Measurements from ENCODE around the gene DCAKD. TPM values are rescaled to one million over a fixed set of nuclear protein-coding genes. Genes with fewer than 3 reads are reported as not detected.

The DCAKD gene
- total RNA-seq, 1 experiment from 2014 or later: 31.9 TPM

- no peak for TF ChIP-seq ZNF274 (IDR thresholded peaks at IDR 0.05; ENCODE audit: low read depth, low read length)
Measured at GRCh38 chr17:45051060-45051719, at the start of gene DCAKD (continued).

- Histone ChIP-seq H3K36me3 (ENCODE audit: control insufficient read depth in 1 of 2, insufficient read depth in 2 of 2, low read length in 2 of 2) (peaks cover 45 to 62% of the 10 kb centered on the region in 2 experiments), H3K4me3 (replicated peaks in 1 of 2; ENCODE audit: low read depth in 1 of 2, low read length in 2 of 2) (no peak overlapping the region), H3K27ac (ENCODE audit: low read depth, low read length) (peak overlapping the region; percentile 19; the same call in 1 of the 2 replicates), H3K27me3 (ENCODE audit: insufficient read depth, low read length) (no peaks in the 10 kb centered on the region), H3K79me2 (ENCODE audit: insufficient read depth, low read length) (peaks cover 7% of the 10 kb centered on the region; the same call in 1 of the 2 replicates), H3K4me2 (ENCODE audit: low read length) (no peak overlapping the region), H3K9ac (ENCODE audit: low read length) (no peak overlapping the region), H4K20me1 (ENCODE audit: insufficient read depth) (no peaks in the 10 kb centered on the region), H3K9me3 (ENCODE audit: control insufficient read depth in 1 of 2, insufficient read depth in 1 of 2, low read depth in 1 of 2, low read length in 2 of 2) (no peaks in the 10 kb centered on the region), H2AFZ (ENCODE audit: low read depth, low read length, poor library complexity, severe bottlenecking) (no peak overlapping the region), H3K4me1 (ENCODE audit: control insufficient read depth in 1 of 2, insufficient read depth in 2 of 2, low read length in 2 of 2) (peaks cover 0 to 3% of the 10 kb centered on the region in 2 experiments; a peak in 1 of 4 replicates), H3K9me2 (ENCODE audit: insufficient read depth) (no peaks in the 10 kb centered on the region)
- no peak for TF ChIP-seq TCF7L2 (IDR thresholded peaks at IDR 0.05; ENCODE audit: borderline replicate concordance, extremely low read depth, insufficient read depth, insufficient read length)
- no peak for TF ChIP-seq ZFX (IDR thresholded peaks at IDR 0.05)
- TF ChIP-seq RAD21 (IDR thresholded peaks at IDR 0.05; ENCODE audit: low read depth): peak; percentile 72
- TF ChIP-seq EZH2 (IDR thresholded peaks at IDR 0.05): no peak
- TF ChIP-seq ZNF274 (IDR thresholded peaks at IDR 0.05; ENCODE audit: low read depth, low read length): no peak
- peak; percentile 73 to 94 (median 92) for TF ChIP-seq CTCF (IDR thresholded peaks at IDR 0.05 in 2 of 3, conservative IDR thresholded peaks at IDR 0.05 in 1 of 3; ENCODE audit: borderline replicate concordance in 1 of 3, insufficient read depth in 1 of 3, low read depth in 2 of 3, low read length in 2 of 3)
- no peak for TF ChIP-seq ATF3 (IDR thresholded peaks at IDR 0.05)
- no peak for TF ChIP-seq CEBPB (IDR thresholded peaks at IDR 0.05; ENCODE audit: low read depth)
- TF ChIP-seq JUND (IDR thresholded peaks at IDR 0.05): no peak
- TF ChIP-seq FOSL1 (IDR thresholded peaks at IDR 0.05; ENCODE audit: low read depth): no peak
- no peak for TF ChIP-seq SRF (IDR thresholded peaks at IDR 0.05; ENCODE audit: low read depth)
- BruUV-seq (replicated peaks): no TSS peak
- RAD21 ChIA-PET (ENCODE audit: low non-redundant PET in 1 of 2, low total read pairs in 2 of 2, uncharacterized antibody in 2 of 2, unreplicated experiment in 2 of 2): interaction anchor here (1.0 to 1.4 kb wide), 2 partner anchors 179 to 325 kb away, joined by 3 to 4 read pairs; no protein-coding TSS in a partner anchor
- CTCF ChIA-PET: interaction anchor here (0.7 to 1.7 kb wide), 14 partner anchors 10 to 199 kb away, joined by 3 to 10 read pairs (median 3); partner anchors contain the start of genes ACBD4 and NMT1
- ATAC-seq (peak; percentile 96), DNase-seq (ENCODE audit: low read depth, low spot score) (peak; percentile 51)
- POLR2A ChIA-PET: no interaction called here
- intact Hi-C loops (cut with micrococcal nuclease): loop anchor here (1.0 to 10.0 kb wide), 2 partner anchors 179 to 324 kb away; no protein-coding TSS in a partner anchor
Measured at GRCh38 chr17:45098869-45099616, 47.6 kb upstream of the DCAKD start.
